ENCODE data around the gene CDCA4.
A peak's percentile ranks its signal among the peaks of the same experiment; 100 is the strongest.
"Not testable (repeated sequence)": the region's sequence is repeated elsewhere in the genome, so short reads cannot be mapped to it uniquely, and the experiment has no call there.

Gene CDCA4

GRCh38 chr14:105032451-105032901, 11.6 kb upstream of the CDCA4 start:
- not testable (repeated sequence) for DNase-seq

DNA sequence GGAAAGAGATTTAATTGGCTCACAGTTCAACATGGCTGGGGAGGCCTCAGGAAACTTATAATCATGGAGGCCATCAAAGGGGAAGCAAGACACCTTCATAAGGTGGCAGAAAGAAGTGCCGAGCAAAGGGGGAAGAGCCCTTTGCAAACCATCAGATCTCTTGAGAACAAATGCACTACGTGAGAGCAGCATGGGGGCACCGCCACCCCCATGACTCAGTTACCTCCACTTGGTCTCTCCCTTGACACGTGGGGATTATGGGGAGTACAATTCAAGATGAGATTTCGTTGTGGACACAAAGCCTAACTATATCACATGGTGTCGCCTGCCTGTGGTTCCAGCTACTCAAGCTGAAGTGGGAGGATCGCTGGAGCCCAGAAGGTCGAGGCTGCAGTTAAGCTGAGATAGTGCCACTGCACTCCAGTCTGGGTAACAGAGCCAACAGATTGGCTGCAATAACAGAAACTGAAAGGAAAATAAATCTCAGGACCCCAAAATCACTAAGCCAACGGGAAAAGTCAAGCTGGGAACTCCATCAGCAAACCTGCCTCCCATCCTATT, 10.0 kb upstream of the CDCA4 start:
- no peak for DNase-seq

GRCh38 chr14:105030194-105030593, 9.3 kb upstream of the CDCA4 start:
- no peak for DNase-seq

DNA sequence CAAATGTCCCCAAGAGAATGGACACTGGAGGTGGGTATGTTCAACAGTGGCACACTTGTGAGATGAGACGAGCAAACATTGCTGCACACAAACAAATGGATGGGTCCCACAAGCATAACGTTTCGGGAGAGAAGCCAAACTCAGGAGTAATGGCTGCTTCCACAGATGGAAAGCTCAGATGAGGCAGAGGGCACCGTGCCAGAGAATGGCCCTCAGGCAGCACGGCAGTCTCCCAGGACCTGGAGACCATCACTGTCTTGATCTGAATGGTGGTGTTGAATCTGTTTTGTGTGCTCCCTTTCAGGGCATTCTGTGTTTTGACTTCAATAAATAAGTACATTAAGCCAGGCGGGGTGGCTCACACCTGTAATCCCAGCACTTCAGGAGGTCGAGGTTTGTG, 8.5 kb upstream of the CDCA4 start:
- DNase-seq: no peak

GRCh38 chr14:105028251-105028927, 7.5 kb upstream of the CDCA4 start:
- no peak for DNase-seq

DNA sequence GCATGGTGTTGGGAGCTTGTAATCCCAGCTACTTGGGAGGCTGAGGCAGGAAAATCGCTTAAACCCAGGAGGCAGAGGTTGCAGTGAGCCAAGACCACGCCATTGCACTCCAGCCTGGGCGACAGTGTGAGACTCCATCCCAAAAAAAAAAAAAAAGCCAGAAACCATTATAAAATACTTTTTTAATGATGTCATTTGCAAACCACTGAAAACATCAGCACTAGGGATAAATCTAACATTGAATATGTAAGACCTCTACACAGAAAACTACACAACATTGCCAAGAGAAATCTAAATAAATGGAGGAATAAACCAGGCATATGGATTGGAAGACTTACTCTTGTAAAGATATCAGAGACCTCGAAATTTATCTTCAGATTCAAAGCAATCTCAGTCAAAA, 6.8 kb upstream of the CDCA4 start:
- not testable (repeated sequence) for DNase-seq

GRCh38 chr14:105026802-105027563, 6.1 kb upstream of the CDCA4 start:
- no peak for DNase-seq

GRCh38 chr14:105026033-105026785, 5.3 kb upstream of the CDCA4 start:
- no peak for DNase-seq

DNA sequence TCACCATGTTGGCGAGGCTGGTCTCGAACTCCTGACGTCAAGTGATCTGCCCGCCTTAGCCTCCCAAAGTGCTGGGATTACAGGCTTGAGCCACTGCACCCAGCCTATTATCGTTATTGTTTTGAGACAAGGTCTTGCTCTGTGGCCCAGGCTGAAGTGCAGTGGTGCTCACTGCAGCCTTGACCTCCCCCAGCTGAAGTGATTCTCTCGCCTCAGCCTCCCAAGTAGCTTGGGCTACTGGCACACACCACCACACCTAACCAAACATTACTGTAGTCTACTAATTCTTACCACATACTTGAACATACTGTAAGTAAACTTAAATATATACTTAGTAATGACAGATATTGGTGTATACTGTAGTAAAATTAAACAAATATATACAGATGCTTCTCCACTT, 4.5 kb upstream of the CDCA4 start:
- no peak for DNase-seq

GRCh38 chr14:105023791-105024480, 3.1 kb upstream of the CDCA4 start:
- DNase-seq: no peak

- no peak for DNase-seq
Observed at GRCh38 chr14:105023144-105023543, 2.3 kb upstream of the CDCA4 start.

- no peak for DNase-seq
Observed at GRCh38 chr14:105022276-105022670, 1.4 kb upstream of the CDCA4 start.

DNA sequence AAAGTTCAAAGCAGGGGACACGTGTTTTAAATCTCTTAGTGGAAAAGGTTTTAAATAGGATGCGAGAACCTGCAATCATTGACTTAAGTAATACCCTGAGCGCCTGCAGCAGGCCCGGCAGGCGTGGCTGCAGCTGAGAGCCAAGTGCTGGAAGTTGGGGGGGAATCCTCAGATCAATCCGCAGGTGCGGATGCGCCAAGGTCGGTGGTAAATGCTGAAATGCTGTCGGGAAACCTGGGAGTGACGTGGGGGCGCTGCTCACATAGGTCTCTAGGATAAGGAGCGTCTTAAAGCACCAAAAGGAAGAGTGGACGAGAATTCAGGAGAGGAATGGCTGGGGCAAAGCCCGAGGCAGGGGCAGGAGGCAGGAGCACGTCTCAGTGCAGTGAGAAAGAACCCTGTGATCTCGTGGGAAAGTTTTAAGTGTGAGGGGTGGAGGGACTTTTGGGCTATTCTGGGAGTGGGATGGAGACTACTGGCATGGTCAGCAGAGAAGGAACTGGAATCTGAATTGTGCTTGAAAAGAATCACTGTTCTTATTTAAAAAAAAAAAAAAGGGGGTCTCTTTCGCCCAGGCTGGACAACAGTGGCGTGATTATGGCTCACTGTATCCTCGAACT, 883 bp upstream of the CDCA4 start:
- DNase-seq: peak; percentile 61

GRCh38 chr14:105019861-105020814, 745 bp downstream of the CDCA4 start:
- peak; percentile 72 for DNase-seq

- DNase-seq: no peak
Observed at GRCh38 chr14:105018414-105018813, 2.5 kb downstream of the CDCA4 start.

- no peak for DNase-seq
Observed at GRCh38 chr14:105015905-105016304, 5.0 kb downstream of the CDCA4 start.

- DNase-seq: no peak
Observed at GRCh38 chr14:105015242-105015641, 5.6 kb downstream of the CDCA4 start.

DNA sequence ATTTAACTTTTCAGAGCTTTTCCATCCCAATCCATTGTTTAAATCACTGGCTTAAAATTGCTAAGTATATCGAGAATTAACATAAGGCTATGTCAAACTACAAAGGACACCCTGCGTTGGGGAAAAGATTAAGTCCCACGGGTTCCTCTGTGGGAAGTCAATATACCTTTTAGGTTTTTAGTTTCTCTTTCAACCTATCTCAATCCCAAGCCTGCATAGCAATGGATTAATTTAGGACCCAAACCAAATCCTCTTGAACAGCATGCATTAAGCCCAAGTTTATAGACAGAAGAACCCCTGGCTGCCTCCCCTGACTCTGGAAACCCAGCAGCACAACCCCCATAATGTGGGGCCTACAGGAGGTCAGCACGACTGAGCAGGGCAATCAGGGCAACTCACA, 6.3 kb downstream of the CDCA4 start:
- no peak for DNase-seq

DNA sequence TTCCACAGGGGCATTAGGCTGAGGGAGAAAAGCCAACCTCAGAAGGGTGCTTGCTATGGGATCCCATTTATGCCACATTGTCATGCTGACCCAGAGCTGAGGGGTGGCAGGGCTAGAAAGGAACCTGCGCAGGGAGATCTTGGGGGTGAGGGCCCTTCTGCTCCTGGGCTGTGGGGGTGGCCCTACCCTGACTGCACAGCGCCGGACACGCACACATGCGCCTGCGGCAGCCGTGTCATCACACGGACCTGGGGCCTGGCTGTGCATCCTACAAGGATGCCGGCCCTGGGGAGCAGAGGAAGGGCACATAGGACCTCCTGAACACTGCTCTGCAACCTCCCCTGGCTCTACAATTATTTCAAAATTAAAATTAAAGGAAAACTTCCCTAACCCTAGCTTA, 6.9 kb downstream of the CDCA4 start:
- no peak for DNase-seq

GRCh38 chr14:105013150-105013785, 7.6 kb downstream of the CDCA4 start:
- DNase-seq: no peak
